Right atrium auricular region (tissue), 2 donors: Measurements from ENCODE around the gene MNS1. TPM values are rescaled to one million over a fixed set of nuclear protein-coding genes. Genes with fewer than 3 reads are reported as not detected.
"Not testable (repeated sequence)": the region's sequence is repeated elsewhere in the genome, so short reads cannot be mapped to it uniquely, and the experiment has no call there.

ENCODE experiments used
- DNase-seq: peaks from one replicate; pipeline ENCODE4 v3.0.0-alpha.2; 2019; ENCODE audit warnings: low spot score
- H3K27ac ChIP-seq, 2 donors: fragments of 200-600 bp; sonication (generic); 1 replicate in 1 of 2; 2 replicates in 1 of 2; pipeline ENCODE4 v1.5.1; 2016 to 2019
- H3K27me3 ChIP-seq, 2 donors: fragments of 200-600 bp; sonication (generic); one replicate each; pipeline versions ENCODE4 v1.5.1 to v1.6.0; 2017 to 2019
- H3K36me3 ChIP-seq: fragments of 200-600 bp; sonication (generic); one replicate; pipeline ENCODE4 v1.5.1; 2016
- H3K4me1 ChIP-seq, 2 donors: fragments of 200-600 bp; sonication (generic); one replicate each; pipeline versions ENCODE4 v1.5.1 to v1.6.0; 2017 to 2019
- H3K4me3 ChIP-seq, 2 donors: fragments of 200-600 bp; sonication (generic); 1 replicate in 1 of 2; 2 replicates in 1 of 2; pipeline ENCODE4 v1.5.1; 2017 to 2019; ENCODE audit warnings: mild to moderate bottlenecking in 1 of 2, moderate library complexity in 1 of 2
- H3K9me3 ChIP-seq, 2 donors: fragments of 200-600 bp; sonication (generic); one replicate each; pipeline ENCODE4 v1.5.1; 2019
- CTCF ChIP-seq, 2 donors: fragments of 200-600 bp; sonication (generic); IDR thresholded peaks; one replicate each; pipeline ENCODE4 v1.5.1; 2019; ENCODE audit warnings: antibody characterized with exemption in 2 of 2
- total RNA-seq, 2 donors: library from RNA; depleted of rRNA; stranded (reverse); fragments of >200 nt; gene quantifications; one replicate each; pipeline ENCODE4 v1.1.0, GENCODE V29; 2016

The MNS1 gene
- total RNA-seq, 2 donors from 2014 or later = 0.51 to 2.0 TPM

- no peak overlapping the region for H3K27ac ChIP-seq
- no peaks in the 10 kb centered on the region for H3K4me1 ChIP-seq
- TF ChIP-seq CTCF (IDR thresholded peaks at IDR 0.05) = no peak
- no peaks in the 10 kb centered on the region for H3K9me3 ChIP-seq
- H3K36me3 ChIP-seq = no peaks in the 10 kb centered on the region
- H3K4me3 ChIP-seq = no peak overlapping the region
- no peak for DNase-seq
- H3K27me3 ChIP-seq = no peaks in the 10 kb centered on the region
These were observed 27.3 kb upstream of the MNS1 start for GRCh38 chr15:56492236-56492635.

GRCh38 chr15:56491110-56491722 is 26.3 kb upstream of the MNS1 start:
- H3K27me3 ChIP-seq = no peaks in the 10 kb centered on the region
- H3K4me3 ChIP-seq = no peak overlapping the region
- H3K27ac ChIP-seq = no peak overlapping the region
- DNase-seq = peak; percentile 74
- no peaks in the 10 kb centered on the region for H3K4me1 ChIP-seq
- H3K36me3 ChIP-seq = no peaks in the 10 kb centered on the region
- no peaks in the 10 kb centered on the region for H3K9me3 ChIP-seq
- peak; percentile 70 to 82 for TF ChIP-seq CTCF (IDR thresholded peaks at IDR 0.05)

GRCh38 chr15:56490461-56490860 is 25.5 kb upstream of the MNS1 start:
- no peaks in the 10 kb centered on the region for H3K9me3 ChIP-seq
- no peaks in the 10 kb centered on the region for H3K4me1 ChIP-seq
- no peak overlapping the region for H3K27ac ChIP-seq
- no peak overlapping the region for H3K4me3 ChIP-seq
- TF ChIP-seq CTCF (IDR thresholded peaks at IDR 0.05) = no peak
- H3K27me3 ChIP-seq = no peaks in the 10 kb centered on the region
- DNase-seq = no peak
- H3K36me3 ChIP-seq = no peaks in the 10 kb centered on the region

DNA sequence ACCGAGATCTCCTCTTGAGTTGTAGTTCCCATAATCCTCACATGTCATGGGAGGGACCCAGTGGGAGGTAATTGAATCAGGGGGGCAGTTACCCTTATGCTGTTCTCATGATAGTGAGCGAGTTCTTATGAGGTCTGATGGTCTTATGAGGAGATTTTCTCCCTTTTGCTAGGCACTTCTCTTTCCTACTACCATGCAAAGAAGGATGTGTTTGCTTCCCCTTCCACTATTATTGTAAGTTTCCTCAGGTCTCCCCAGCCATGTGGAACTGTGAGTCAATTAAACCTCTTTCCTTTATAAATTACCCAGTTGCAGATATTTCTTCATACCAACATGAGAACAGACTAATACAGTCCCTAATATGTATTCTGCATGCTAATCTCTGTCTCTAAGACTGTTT is 21.3 kb upstream of the MNS1 start:
- not testable (repeated sequence) for H3K4me3 ChIP-seq, H3K9me3 ChIP-seq, H3K27ac ChIP-seq, H3K36me3 ChIP-seq, H3K27me3 ChIP-seq, DNase-seq, H3K4me1 ChIP-seq

DNA sequence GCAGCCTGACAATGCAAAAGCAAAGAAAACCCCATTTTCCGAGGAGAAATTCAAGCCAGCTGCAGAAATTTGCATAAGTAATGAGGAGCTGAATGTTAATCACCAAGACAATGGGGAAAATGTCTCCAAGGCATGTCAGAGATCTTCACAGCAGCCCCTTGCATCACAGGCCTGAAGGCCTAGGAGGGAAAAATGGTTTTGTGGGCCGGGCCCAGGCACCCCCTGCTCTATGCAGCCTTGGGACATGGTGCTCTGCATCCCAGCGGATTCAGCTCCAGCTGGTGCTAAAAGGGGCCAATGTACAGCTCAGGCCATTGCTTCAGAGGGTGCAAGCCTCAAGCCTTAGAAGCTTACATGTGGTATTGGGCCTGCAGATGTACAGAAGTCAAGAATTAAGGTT is 20.5 kb upstream of the MNS1 start:
- H3K9me3 ChIP-seq, H3K27ac ChIP-seq, H3K4me1 ChIP-seq, DNase-seq, H3K4me3 ChIP-seq, H3K36me3 ChIP-seq, H3K27me3 ChIP-seq: not testable (repeated sequence)

DNA sequence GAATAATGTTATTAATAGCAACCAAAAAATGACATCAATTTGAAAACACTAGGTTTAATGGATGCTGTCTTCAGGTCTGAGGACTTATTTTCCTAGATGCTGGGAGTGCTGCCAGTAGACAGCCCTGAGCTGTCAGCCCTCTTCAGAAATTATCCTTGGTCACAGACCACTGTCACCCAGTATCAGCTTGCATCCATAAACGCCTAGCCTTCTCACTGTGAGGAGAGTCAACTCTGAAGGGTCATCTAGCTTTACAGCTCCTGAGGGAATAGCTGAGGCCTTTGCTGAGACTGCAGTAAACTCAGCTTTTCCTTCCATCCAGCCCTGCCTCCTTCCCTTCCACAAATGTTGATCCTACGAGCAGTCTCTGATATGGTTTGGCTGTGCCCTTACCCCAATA is 19.4 kb upstream of the MNS1 start:
- H3K36me3 ChIP-seq = no peaks in the 10 kb centered on the region
- no peak for TF ChIP-seq CTCF (IDR thresholded peaks at IDR 0.05)
- H3K9me3 ChIP-seq = no peaks in the 10 kb centered on the region

GRCh38 chr15:56475351-56475750 is 10.4 kb upstream of the MNS1 start:
- TF ChIP-seq CTCF (IDR thresholded peaks at IDR 0.05) = no peak
- Histone ChIP-seq H3K4me1 (no peaks in the 10 kb centered on the region), H3K36me3 (no peaks in the 10 kb centered on the region), H3K27me3 (no peaks in the 10 kb centered on the region), H3K27ac (no peak overlapping the region), H3K9me3 (peaks cover 0 to 13% of the 10 kb centered on the region in 2 donors), H3K4me3 (no peak overlapping the region)
- DNase-seq = no peak

More for the DNA sequence above, 19.4 kb upstream of the MNS1 start:
- no peak overlapping the region for H3K4me3 ChIP-seq
- no peaks in the 10 kb centered on the region for H3K27me3 ChIP-seq
- no peaks in the 10 kb centered on the region for H3K4me1 ChIP-seq
- DNase-seq = no peak
- H3K27ac ChIP-seq = no peak overlapping the region
